Activated T-helper 2 cell treated with anti-CD3 and anti-CD28 coated beads, Interferon-gamma antibody, Interleukin-2, Interleukin-4, amounts not matched to agents 10 μg/mL and 5 μg/mL and 100 μg/mL, durations not matched to agents 14 hours and 24 hours and 36 hours (primary cell): ENCODE data around the gene EBI3. TPM values are rescaled to one million over a fixed set of nuclear protein-coding genes. Genes with fewer than 3 reads are reported as not detected.

Source experiments
- DNase-seq: peaks from one replicate; pipeline ENCODE4 v3.0.0; 2021; ENCODE audit warnings: low spot score
- H3K27ac Mint-ChIP-seq: one replicate; pipeline ENCODE4 v1.8.0; 2021; ENCODE audit warnings: mixed read lengths
- H3K27me3 Mint-ChIP-seq: one replicate; pipeline ENCODE4 v1.8.0; 2021; ENCODE audit warnings: low read depth, mixed read lengths
- H3K36me3 Mint-ChIP-seq: one replicate; pipeline ENCODE4 v1.8.0; 2021; ENCODE audit warnings: low read depth, mixed read lengths
- H3K4me1 Mint-ChIP-seq: one replicate; pipeline ENCODE4 v1.8.0; 2021; ENCODE audit warnings: low read depth, mixed read lengths
- H3K4me3 Mint-ChIP-seq: one replicate; pipeline ENCODE4 v1.8.0; 2021; ENCODE audit warnings: low read depth, mild to moderate bottlenecking, moderate library complexity, mixed read lengths
- H3K9me3 Mint-ChIP-seq: one replicate; pipeline ENCODE4 v1.8.0; 2021; ENCODE audit warnings: mixed read lengths
- intact Hi-C: fragments of 100-400 bp; cut with micrococcal nuclease; formaldehyde crosslinking; loops from one replicate; pipeline ENCODE4 v1.15.1; 2023
- total RNA-seq: library from RNA; stranded (reverse); gene quantifications from 2 replicates; pipeline ENCODE4 v1.2.3, GENCODE V29; 2022

EBI3 gene
- total RNA-seq, 1 donor from 2014 or later = 47.0 TPM

DNA sequence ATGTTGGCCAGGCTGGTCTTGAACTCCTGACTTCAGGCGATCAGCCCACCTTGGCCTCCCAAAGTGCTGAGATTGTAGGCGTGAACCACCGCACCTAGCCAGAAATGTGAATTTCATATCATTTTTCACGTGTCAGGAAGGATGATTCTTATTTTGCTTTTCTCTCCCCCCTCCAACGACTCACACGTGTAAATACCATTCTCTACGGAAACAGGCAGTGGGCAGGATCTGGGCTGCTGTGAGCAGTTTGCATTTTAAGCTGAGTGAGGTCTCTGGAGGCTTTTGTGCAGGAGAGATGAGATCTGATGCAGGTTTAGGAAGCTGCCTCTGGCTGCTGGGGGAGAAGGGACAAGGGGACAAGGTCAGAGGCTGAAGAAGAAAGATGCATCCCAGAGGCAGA is 35.0 kb upstream of the EBI3 start:
- H3K27me3 Mint-ChIP-seq = peaks cover 26% of the 10 kb centered on the region
- intact Hi-C loops = no loop called here
- H3K4me1 Mint-ChIP-seq = peaks cover 7% of the 10 kb centered on the region
- peaks cover 12% of the 10 kb centered on the region for H3K9me3 Mint-ChIP-seq
- H3K36me3 Mint-ChIP-seq = peaks cover 10% of the 10 kb centered on the region
- H3K27ac Mint-ChIP-seq = no peak overlapping the region
- no peak for DNase-seq
- H3K4me3 Mint-ChIP-seq = no peak overlapping the region

- Mint-ChIP-seq H3K36me3 (peaks cover 10% of the 10 kb centered on the region), H3K9me3 (peaks cover 12% of the 10 kb centered on the region), H3K27ac (no peak overlapping the region), H3K4me3 (no peak overlapping the region), H3K4me1 (peaks cover 7% of the 10 kb centered on the region), H3K27me3 (peaks cover 32% of the 10 kb centered on the region)
- no peak for DNase-seq
- intact Hi-C loops = no loop called here
These were observed 33.3 kb upstream of the EBI3 start for GRCh38 chr19:4196009-4196408.

- peaks cover 7% of the 10 kb centered on the region for H3K4me1 Mint-ChIP-seq
- peaks cover 10% of the 10 kb centered on the region for H3K36me3 Mint-ChIP-seq
- no peak for DNase-seq
- H3K4me3 Mint-ChIP-seq = no peak overlapping the region
- intact Hi-C loops = no loop called here
- H3K27me3 Mint-ChIP-seq = peaks cover 35% of the 10 kb centered on the region
- H3K27ac Mint-ChIP-seq = no peak overlapping the region
- H3K9me3 Mint-ChIP-seq = peaks cover 12% of the 10 kb centered on the region
These were observed 32.7 kb upstream of the EBI3 start for GRCh38 chr19:4196587-4197148.

DNA sequence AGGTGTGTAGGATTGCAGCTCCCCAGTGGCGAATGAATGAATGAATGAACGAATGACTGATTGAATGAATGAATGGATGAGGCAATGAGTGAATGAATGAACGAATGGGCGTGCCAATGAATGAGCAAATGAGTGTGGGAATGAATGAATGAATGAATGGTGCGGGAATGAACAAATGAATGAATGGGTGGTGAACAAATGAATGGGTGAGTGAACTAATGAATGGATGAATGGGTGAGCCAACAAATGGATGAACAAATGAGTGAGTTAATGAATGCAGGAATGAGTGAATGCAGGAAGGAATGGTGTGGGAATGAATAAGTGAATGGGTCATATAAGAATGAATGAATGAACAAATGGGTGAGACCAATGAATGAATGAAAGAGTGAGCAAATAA is 32.1 kb upstream of the EBI3 start:
- peaks cover 35% of the 10 kb centered on the region for H3K27me3 Mint-ChIP-seq
- H3K27ac Mint-ChIP-seq = no peak overlapping the region
- H3K36me3 Mint-ChIP-seq = peaks cover 10% of the 10 kb centered on the region
- peaks cover 7% of the 10 kb centered on the region for H3K4me1 Mint-ChIP-seq
- H3K4me3 Mint-ChIP-seq = no peak overlapping the region
- intact Hi-C loops = no loop called here
- no peak for DNase-seq
- peaks cover 12% of the 10 kb centered on the region for H3K9me3 Mint-ChIP-seq

DNA sequence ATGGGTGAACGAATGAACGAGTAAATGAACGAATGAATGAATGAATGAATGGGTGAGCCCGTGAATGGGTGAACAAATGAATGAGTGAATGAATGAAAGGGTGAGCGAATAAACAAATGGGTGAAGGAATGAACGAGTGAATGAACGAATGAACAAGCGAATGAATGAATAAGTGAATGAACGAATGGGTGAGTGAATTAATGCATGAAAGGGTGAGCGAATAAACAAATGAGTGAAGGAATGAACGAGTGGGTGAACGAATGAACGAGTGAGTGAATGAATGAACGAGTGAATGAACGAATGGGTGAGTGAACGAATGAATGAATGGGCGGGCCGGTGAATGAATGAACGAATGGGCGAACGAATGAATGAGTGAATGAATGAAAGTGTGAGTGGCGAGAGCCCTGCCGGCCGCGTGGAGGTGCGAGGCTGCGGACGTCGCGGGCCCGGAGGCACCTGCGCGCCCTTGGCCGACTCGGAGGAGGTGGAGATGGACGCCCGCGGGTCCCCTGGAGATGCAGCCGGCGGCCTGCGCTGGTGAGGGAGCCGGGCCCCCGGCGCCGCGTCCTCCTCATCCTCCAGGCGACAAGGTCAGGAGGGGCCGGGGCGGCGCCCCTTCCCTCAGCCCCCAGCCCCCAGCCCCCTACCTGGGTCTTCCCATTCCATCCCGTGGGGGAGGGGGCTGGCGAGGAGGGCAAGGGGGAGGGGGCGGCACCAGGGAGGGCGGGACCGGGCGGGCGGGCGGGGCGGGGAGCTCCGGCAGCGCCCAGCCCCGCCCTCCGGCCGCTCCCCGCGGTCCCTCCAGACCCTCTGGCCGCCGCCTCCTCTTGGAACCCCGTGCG is 31.5 kb upstream of the EBI3 start:
- H3K9me3 Mint-ChIP-seq = peaks cover 12% of the 10 kb centered on the region
- intact Hi-C loops = no loop called here
- H3K27ac Mint-ChIP-seq = no peak overlapping the region
- peaks cover 7% of the 10 kb centered on the region for H3K4me1 Mint-ChIP-seq
- H3K27me3 Mint-ChIP-seq = peaks cover 35% of the 10 kb centered on the region
- peaks cover 10% of the 10 kb centered on the region for H3K36me3 Mint-ChIP-seq
- DNase-seq = no peak
- no peak overlapping the region for H3K4me3 Mint-ChIP-seq

DNA sequence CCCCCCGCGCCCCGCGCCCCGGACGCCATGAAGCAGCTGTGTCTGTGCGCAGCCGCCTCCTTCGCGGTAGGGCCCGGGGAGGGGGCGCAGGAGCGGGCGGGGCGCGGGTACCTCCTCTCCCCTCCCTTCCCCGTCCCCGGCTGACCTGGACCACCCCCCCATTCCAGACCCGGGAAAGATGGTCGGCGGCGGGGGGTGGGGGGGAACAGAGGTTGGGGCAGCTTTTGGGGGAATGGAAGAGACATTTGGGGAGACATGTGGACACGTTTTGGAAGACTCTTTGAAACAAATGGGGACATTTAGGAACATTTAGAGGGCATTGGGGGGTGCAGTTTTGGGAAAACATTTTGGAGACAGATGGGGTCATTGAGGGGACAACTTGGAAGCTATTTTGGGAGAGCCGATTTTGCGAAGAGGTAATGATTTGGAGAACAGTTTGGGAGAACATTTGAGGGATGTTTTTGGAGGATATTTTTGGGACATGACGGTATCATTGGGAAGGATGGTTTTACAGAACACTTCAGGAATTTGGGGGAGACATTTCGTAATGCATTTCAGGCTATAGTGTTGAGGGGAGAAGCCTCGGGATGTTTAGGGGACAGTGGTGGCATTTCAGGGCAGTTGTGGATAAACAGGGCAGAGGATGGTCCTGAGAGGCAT is 30.7 kb upstream of the EBI3 start:
- peaks cover 10% of the 10 kb centered on the region for H3K36me3 Mint-ChIP-seq
- peaks cover 7% of the 10 kb centered on the region for H3K4me1 Mint-ChIP-seq
- peaks cover 35% of the 10 kb centered on the region for H3K27me3 Mint-ChIP-seq
- peaks cover 12% of the 10 kb centered on the region for H3K9me3 Mint-ChIP-seq
- intact Hi-C loops = no loop called here
- H3K4me3 Mint-ChIP-seq = no peak overlapping the region
- DNase-seq = no peak
- no peak overlapping the region for H3K27ac Mint-ChIP-seq

- Mint-ChIP-seq H3K4me1 (peaks cover 9% of the 10 kb centered on the region), H3K27ac (no peak overlapping the region), H3K9me3 (peaks cover 12% of the 10 kb centered on the region), H3K4me3 (no peak overlapping the region), H3K27me3 (peaks cover 31% of the 10 kb centered on the region), H3K36me3 (peaks cover 10% of the 10 kb centered on the region)
- DNase-seq = no peak
- intact Hi-C loops = no loop called here
These were observed 29.5 kb upstream of the EBI3 start for GRCh38 chr19:4199699-4200293.

- H3K27ac Mint-ChIP-seq = no peak overlapping the region
- peaks cover 9% of the 10 kb centered on the region for H3K4me1 Mint-ChIP-seq
- DNase-seq = no peak
- intact Hi-C loops = no loop called here
- H3K27me3 Mint-ChIP-seq = peaks cover 29% of the 10 kb centered on the region
- H3K4me3 Mint-ChIP-seq = no peak overlapping the region
- H3K9me3 Mint-ChIP-seq = peaks cover 12% of the 10 kb centered on the region
- peaks cover 10% of the 10 kb centered on the region for H3K36me3 Mint-ChIP-seq
These were observed 28.3 kb upstream of the EBI3 start for GRCh38 chr19:4200940-4201542.

DNA sequence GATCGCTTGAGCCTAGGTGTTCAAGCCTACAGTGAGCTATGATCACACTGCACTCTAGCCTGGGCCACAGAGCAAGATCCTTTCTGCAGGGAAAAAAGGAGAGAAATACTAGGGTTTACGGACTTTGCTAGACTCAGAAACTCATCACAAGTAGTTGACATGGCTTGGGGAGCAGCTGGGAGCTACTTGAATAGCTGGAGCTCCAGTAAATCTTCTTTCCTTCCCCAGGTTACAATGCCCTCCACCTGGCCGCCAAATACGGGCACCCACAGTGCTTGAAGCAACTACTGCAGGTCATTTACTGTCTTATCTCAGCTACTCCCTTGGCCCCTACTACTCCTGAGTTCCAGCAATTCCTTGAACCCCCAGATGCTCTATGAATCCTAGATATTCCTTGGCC is 27.5 kb upstream of the EBI3 start:
- Mint-ChIP-seq H3K4me3 (no peak overlapping the region), H3K36me3 (peaks cover 10% of the 10 kb centered on the region), H3K27ac (no peak overlapping the region), H3K9me3 (peaks cover 11% of the 10 kb centered on the region), H3K27me3 (peaks cover 27% of the 10 kb centered on the region), H3K4me1 (peaks cover 8% of the 10 kb centered on the region)
- DNase-seq = no peak
- intact Hi-C loops = no loop called here

DNA sequence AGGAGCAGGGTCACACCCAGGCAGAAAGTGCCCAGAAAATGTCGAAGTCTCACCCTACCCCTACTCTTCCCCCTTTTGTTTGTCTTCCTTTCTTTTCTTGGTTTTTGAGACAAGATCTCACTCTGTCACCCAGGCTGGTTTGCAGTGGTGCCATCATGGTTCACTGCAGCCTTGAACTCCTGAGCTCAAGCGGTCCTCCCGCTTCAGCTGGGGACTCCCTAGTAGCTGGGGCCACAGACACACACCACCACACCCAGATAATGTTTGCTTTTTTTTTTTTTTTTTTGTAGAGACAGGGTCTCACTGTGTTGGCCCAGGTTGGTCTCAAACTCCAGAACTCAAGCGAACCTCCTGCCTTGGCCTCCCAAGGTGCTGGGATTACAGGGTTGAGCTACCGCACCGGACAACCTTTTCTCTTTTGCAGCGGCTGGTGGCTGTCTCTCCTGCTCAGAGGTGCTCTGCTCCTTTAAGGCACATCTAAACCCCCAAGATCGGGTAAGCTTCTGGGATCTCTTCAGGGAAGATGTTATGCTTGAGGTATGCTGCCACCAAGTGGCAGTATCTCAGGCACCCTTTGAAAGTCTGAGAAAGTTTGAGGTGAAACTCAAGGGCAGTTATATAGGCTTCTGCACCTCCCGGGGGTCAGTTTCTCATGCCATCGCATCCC is 22.4 kb upstream of the EBI3 start:
- Mint-ChIP-seq H3K9me3 (no peaks in the 10 kb centered on the region), H3K4me1 (peaks cover 2% of the 10 kb centered on the region), H3K4me3 (no peak overlapping the region), H3K36me3 (no peaks in the 10 kb centered on the region), H3K27me3 (peaks cover 1% of the 10 kb centered on the region), H3K27ac (no peak overlapping the region)
- DNase-seq = no peak
- intact Hi-C loops = no loop called here

GRCh38 chr19:4208385-4209094 is 20.8 kb upstream of the EBI3 start:
- DNase-seq = no peak
- no peaks in the 10 kb centered on the region for H3K9me3 Mint-ChIP-seq
- intact Hi-C loops = no loop called here
- no peak overlapping the region for H3K27ac Mint-ChIP-seq
- peaks cover 1% of the 10 kb centered on the region for H3K27me3 Mint-ChIP-seq
- no peaks in the 10 kb centered on the region for H3K36me3 Mint-ChIP-seq
- H3K4me3 Mint-ChIP-seq = no peak overlapping the region
- H3K4me1 Mint-ChIP-seq = peaks cover 2% of the 10 kb centered on the region
